ENCODE results near the gene SHISAL2A.

Gene SHISAL2A

DNA sequence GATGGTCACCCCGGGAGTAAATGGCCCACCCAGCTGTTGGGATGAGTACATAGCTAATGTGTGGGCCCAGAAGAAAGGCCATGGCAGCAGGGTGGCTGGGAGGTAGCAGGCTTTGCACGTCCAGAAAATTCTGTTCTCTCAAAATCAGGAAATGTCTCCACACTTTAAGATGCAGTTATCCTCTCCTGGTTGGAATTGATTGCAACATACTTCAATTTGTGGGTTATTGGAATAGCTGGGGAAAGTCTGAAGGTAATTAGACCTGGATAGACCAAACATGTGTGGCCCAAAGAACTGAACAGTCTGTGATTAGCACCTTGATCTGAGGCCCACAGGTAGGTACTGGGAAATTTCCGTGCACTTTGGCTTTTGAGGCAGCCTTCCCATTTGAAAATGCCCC lies 35.0 kb downstream of the SHISAL2A start:
- no peaks in the 10 kb centered on the region for H4K20me1 ChIP-seq
- H3K27ac ChIP-seq = 0 out of 22 replicates have a peak overlapping the region, but pooled peaks of 1 of the 11 experiments have one; percentile 53
- H3K4me2 ChIP-seq = no peak overlapping the region
- H3K9me3 ChIP-seq (replicated peaks in 1 of 11) = peaks cover 0 to 3% (median 0%) of the 10 kb centered on the region in 11 experiments; a peak in 1 of 22 replicates
- H3K27me3 ChIP-seq = no peaks in the 10 kb centered on the region
- H3K9ac ChIP-seq = no peak overlapping the region
- peaks cover 0 to 53% (median 35%) of the 10 kb centered on the region in 11 experiments; a peak in 16 of 22 replicates for H3K36me3 ChIP-seq
- H3K4me3 ChIP-seq = no peak overlapping the region
- H3K4me1 ChIP-seq = peaks cover 0 to 50% (median 15%) of the 10 kb centered on the region in 10 experiments; a peak in 14 of 20 replicates
- TF ChIP-seq Cebpa-rat (IDR thresholded peaks at IDR 0.05) = peak in 2 of 11 experiments; percentile 24 to 46; a peak in 2 of 22 replicates

DNA sequence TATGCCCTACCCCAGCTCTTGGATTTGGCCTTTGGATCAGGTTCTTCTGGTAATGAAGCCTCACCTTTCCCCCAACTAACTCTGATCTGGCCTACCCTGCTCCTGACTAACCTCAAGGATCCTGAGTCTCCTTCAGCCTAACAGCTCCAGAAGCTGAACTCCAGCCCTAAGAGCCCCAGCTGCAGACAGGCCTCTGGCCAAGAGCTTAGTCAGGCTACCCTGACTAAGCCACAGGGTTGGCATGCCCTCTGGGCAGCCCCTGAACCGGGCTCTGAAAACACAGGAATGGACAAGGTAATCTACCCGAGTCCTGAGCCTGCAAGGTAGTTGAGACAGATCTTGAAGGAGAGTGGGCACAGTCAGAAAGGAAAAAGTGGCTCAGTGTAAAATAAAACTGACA lies 35.7 kb downstream of the SHISAL2A start:
- H3K36me3 ChIP-seq = peaks cover 0 to 54% (median 35%) of the 10 kb centered on the region in 11 experiments; a peak in 16 of 22 replicates
- no peaks in the 10 kb centered on the region for H4K20me1 ChIP-seq
- H3K27ac ChIP-seq = peak overlapping the region in 2 of 11 experiments; percentile 10 to 53; a peak in 4 of 22 replicates
- H3K27me3 ChIP-seq = no peaks in the 10 kb centered on the region
- H3K4me3 ChIP-seq = no peak overlapping the region
- TF ChIP-seq Cebpa-rat (IDR thresholded peaks at IDR 0.05) = no peak
- H3K4me2 ChIP-seq = no peak overlapping the region; a peak in 1 of 22 replicates
- peak overlapping the region in 1 of 11 experiments; percentile 7; a peak in 1 of 22 replicates for H3K9ac ChIP-seq
- H3K9me3 ChIP-seq (replicated peaks in 1 of 11) = peaks cover 0 to 3% (median 0%) of the 10 kb centered on the region in 11 experiments; a peak in 1 of 22 replicates
- H3K4me1 ChIP-seq = peaks cover 0 to 57% (median 21%) of the 10 kb centered on the region in 10 experiments; a peak in 15 of 20 replicates

DNA sequence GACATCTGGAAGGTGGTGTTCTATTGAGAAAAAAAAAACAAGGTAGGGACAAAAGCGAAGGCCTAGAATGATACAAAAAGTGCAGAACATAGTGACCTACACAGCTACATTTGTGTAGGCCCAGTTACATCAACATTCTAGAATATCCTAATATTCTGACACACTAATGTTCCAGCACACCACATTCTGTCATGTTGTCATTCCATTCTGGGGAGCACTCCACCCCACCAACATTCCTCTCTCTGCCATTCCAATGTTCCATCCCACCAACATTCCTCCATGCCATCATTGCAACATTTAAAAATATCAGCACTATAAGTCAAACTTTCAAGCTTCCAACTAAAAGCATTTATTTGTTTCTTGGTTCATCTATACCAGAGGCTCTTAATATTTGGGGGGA lies 36.7 kb downstream of the SHISAL2A start:
- H4K20me1 ChIP-seq = no peaks in the 10 kb centered on the region
- peak overlapping the region in 1 of 11 experiments; percentile 44; a peak in 2 of 22 replicates for H3K4me2 ChIP-seq
- peaks cover 0 to 54% (median 35%) of the 10 kb centered on the region in 11 experiments; a peak in 16 of 22 replicates for H3K36me3 ChIP-seq
- H3K9me3 ChIP-seq (replicated peaks in 1 of 11) = peaks cover 0 to 3% (median 0%) of the 10 kb centered on the region in 11 experiments; a peak in 1 of 22 replicates
- no peak for TF ChIP-seq Cebpa-rat (IDR thresholded peaks at IDR 0.05)
- no peaks in the 10 kb centered on the region for H3K27me3 ChIP-seq
- peak overlapping the region in 1 of 11 experiments; percentile 53; a peak in 2 of 22 replicates for H3K27ac ChIP-seq
- no peak overlapping the region for H3K9ac ChIP-seq
- peaks cover 2 to 67% (median 31%) of the 10 kb centered on the region in 10 experiments for H3K4me1 ChIP-seq
- H3K4me3 ChIP-seq = no peak overlapping the region

DNA sequence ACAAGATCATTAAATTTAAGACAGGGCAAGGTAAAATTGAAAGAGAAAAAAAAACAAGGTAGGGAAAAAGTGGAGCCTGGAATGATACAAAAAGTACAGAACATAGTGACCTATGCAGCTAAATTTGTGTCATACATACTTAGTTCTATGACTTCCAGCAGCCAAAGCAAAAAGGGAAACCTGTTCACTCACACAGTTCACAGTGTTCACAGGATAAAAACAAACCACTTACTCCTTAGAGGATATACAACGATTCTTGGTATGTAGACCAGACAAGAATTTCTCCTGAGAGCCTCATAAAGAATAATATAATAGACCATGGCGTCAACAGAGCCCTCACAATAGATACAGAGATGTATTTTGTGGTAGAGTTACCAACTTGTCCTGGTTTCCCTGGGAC lies 37.6 kb downstream of the SHISAL2A start:
- Histone ChIP-seq H3K27ac (peak overlapping the region in 4 of 11 experiments; percentile 7 to 53 (median 14); a peak in 5 of 22 replicates), H3K4me2 (peak overlapping the region in 5 of 11 experiments; percentile 13 to 44 (median 30); a peak in 6 of 22 replicates)

DNA sequence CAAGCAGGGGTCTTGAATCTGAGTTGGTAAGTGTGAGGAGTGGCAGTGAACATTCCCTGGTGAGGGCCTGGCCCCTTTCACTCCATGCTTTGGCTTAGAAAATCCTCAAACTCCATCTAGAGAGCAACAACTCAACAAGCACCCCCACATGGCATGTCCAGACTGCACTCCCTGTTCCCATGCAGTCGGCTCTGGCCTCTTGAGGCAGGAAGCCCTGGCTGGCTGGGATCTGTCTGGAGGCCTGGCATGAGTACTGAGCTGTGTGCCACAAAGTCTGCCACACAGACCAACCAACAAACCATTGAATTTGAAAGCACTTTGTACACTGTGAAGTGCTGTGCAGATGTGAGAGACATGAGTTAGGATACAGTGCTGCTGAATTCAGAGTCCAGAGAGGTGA lies 40.0 kb downstream of the SHISAL2A start:
- Histone ChIP-seq H3K4me1 (peaks cover 25 to 83% (median 63%) of the 10 kb centered on the region in 10 experiments), H3K4me3 (no peak overlapping the region), H3K36me3 (peaks cover 0 to 51% (median 25%) of the 10 kb centered on the region in 11 experiments; a peak in 16 of 22 replicates), H3K27ac (peak overlapping the region in 8 of 11 experiments; percentile 28 to 90 (median 61); a peak in 15 of 22 replicates), H3K9me3 (replicated peaks in 1 of 11) (peaks cover 0 to 3% (median 0%) of the 10 kb centered on the region in 11 experiments; a peak in 1 of 22 replicates), H3K27me3 (no peaks in the 10 kb centered on the region), H3K4me2 (peak overlapping the region in 7 of 11 experiments; percentile 17 to 81 (median 77); a peak in 13 of 22 replicates), H4K20me1 (no peaks in the 10 kb centered on the region), H3K9ac (peak overlapping the region in 6 of 11 experiments; percentile 4 to 58 (median 33); a peak in 8 of 22 replicates)
- TF ChIP-seq Cebpa-rat (IDR thresholded peaks at IDR 0.05) = no peak

More for the DNA sequence above, 37.6 kb downstream of the SHISAL2A start:
- H4K20me1 ChIP-seq = no peaks in the 10 kb centered on the region
- no peak for TF ChIP-seq Cebpa-rat (IDR thresholded peaks at IDR 0.05)
- H3K9ac ChIP-seq = no peak overlapping the region
- peaks cover 0 to 3% (median 0%) of the 10 kb centered on the region in 11 experiments; a peak in 1 of 22 replicates for H3K9me3 ChIP-seq (replicated peaks in 1 of 11)
- H3K4me1 ChIP-seq = peaks cover 7 to 69% (median 40%) of the 10 kb centered on the region in 10 experiments
- no peak overlapping the region for H3K4me3 ChIP-seq
- H3K36me3 ChIP-seq = peaks cover 0 to 54% (median 35%) of the 10 kb centered on the region in 11 experiments; a peak in 16 of 22 replicates
- H3K27me3 ChIP-seq = no peaks in the 10 kb centered on the region

- H3K27ac ChIP-seq = peak overlapping the region in 7 of 11 experiments; percentile 58 to 90 (median 75); a peak in 11 of 22 replicates
- peaks cover 0 to 45% (median 20%) of the 10 kb centered on the region in 11 experiments; a peak in 16 of 22 replicates for H3K36me3 ChIP-seq
- H4K20me1 ChIP-seq = no peaks in the 10 kb centered on the region
- peaks cover 30 to 89% (median 68%) of the 10 kb centered on the region in 10 experiments for H3K4me1 ChIP-seq
- no peak overlapping the region for H3K4me3 ChIP-seq
- peak overlapping the region in 8 of 11 experiments; percentile 69 to 81 (median 78); a peak in 14 of 22 replicates for H3K4me2 ChIP-seq
- no peak for TF ChIP-seq Cebpa-rat (IDR thresholded peaks at IDR 0.05)
- peak overlapping the region in 3 of 11 experiments; percentile 21 to 77 (median 44); a peak in 4 of 22 replicates for H3K9ac ChIP-seq
- H3K9me3 ChIP-seq (replicated peaks in 1 of 11) = peaks cover 0 to 3% (median 0%) of the 10 kb centered on the region in 11 experiments; a peak in 1 of 22 replicates
- H3K27me3 ChIP-seq = no peaks in the 10 kb centered on the region
Observed at GRCh38 chr1:52673513-52673912, 40.5 kb downstream of the SHISAL2A start.

DNA sequence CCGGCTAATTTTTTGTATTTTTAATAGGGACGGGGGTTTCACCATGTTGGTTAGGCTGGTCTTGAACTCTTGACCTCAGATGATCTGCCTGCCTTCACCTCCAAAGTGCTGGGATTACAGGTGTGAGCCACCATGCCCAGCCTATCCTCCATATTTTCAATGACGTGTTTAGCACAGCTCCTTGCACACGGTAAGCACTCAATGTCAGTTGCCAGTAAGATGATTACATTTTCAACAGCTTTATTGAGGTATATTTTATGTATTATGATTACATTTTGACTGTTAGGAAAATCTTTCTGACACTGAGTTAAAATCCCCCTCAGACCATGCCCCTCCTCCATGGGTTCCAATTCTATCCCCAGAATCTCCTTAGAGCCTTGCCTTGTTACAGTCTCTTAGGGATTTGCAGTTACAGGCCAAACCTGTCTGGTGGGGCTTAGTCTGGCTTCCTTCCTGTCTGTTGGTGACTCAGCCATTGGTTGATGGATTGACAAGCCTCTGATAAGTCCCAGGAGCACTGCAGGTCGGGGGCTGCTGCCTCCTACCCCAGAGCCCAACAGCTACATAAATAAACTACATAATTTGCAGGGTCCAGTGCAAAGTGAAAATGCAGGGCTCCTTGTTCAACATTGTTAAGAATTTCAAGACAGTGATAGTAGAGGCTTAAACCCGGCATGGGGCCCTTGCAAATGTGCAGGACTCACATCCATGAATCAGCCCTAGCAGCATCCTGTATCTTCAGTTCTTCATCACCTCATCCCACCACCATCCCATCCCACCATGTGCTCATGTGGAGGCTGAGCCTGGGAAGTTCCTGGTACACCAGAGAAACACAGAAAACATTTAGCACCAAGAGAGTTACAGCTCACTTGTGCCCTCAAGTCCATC lies 41.8 kb downstream of the SHISAL2A start:
- no peak for TF ChIP-seq Cebpa-rat (IDR thresholded peaks at IDR 0.05)
- H3K4me3 ChIP-seq = peak overlapping the region in 2 of 10 experiments; percentile 8 to 21; a peak in 1 of 20 replicates
- H3K9me3 ChIP-seq (replicated peaks in 1 of 11) = peaks cover 0 to 3% (median 0%) of the 10 kb centered on the region in 11 experiments; a peak in 1 of 22 replicates
- peaks cover 40 to 96% (median 79%) of the 10 kb centered on the region in 10 experiments for H3K4me1 ChIP-seq
- peak overlapping the region; percentile 22 to 81 (median 77); a peak in 21 of 22 replicates for H3K4me2 ChIP-seq
- peak overlapping the region in 9 of 11 experiments; percentile 4 to 90 (median 66); a peak in 17 of 22 replicates for H3K27ac ChIP-seq
- H4K20me1 ChIP-seq = no peaks in the 10 kb centered on the region
- no peaks in the 10 kb centered on the region for H3K27me3 ChIP-seq
- H3K9ac ChIP-seq = peak overlapping the region in 7 of 11 experiments; percentile 12 to 77 (median 42); a peak in 11 of 22 replicates
- peaks cover 0 to 35% (median 8%) of the 10 kb centered on the region in 11 experiments; a peak in 9 of 22 replicates for H3K36me3 ChIP-seq

DNA sequence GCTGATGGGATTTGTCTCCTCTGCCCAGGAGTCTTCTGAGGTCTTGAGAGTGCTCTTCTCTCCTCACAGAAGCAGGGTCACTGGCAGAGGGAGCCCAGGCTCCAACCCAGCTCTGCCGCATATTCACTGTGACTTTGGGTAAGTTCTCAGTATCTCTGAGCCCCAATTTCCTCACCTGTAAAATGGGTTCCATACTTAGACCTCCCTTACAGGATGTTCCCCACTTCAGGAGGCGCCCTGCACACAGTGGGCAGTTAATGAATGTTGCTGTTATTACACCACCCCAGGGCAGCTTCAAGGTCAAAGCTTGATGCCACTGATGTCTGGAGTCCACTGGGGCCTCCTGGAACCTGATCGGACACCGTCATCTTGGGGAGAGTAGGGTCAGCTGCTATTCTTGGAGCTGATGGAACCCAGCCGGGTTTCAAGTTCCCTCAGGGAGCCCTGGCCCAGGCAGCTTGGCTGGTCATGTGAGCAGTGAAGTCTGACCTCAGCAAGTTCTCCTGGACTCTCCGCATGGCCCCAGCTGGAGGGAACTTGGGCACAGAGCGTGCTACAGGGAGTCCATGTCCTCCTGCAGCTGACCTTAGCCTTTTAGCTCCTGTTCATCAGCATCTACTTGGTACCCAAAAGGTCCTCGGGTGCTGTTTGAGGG lies 43.4 kb downstream of the SHISAL2A start:
- peaks cover 40 to 93% (median 77%) of the 10 kb centered on the region in 10 experiments for H3K4me1 ChIP-seq
- TF ChIP-seq Cebpa-rat (IDR thresholded peaks at IDR 0.05) = no peak
- no peak overlapping the region for H3K4me3 ChIP-seq
- H3K27ac ChIP-seq = peak overlapping the region; percentile 12 to 90 (median 64); a peak in 19 of 22 replicates
- H3K4me2 ChIP-seq = peak overlapping the region; percentile 18 to 81 (median 63); a peak in 21 of 22 replicates
- H3K9me3 ChIP-seq (replicated peaks in 1 of 11) = 0 out of 22 replicates have a peak, but pooled peaks cover 0 to under 1% (median 0%) of the 10 kb centered on the region in 11 experiments
- no peaks in the 10 kb centered on the region for H4K20me1 ChIP-seq
- H3K36me3 ChIP-seq = peaks cover 0 to 25% (median 4%) of the 10 kb centered on the region in 11 experiments; a peak in 7 of 22 replicates
- H3K27me3 ChIP-seq = no peaks in the 10 kb centered on the region
- H3K9ac ChIP-seq = peak overlapping the region in 3 of 11 experiments; percentile 11 to 77 (median 73); a peak in 4 of 22 replicates
